GM19467 (cell line): ENCODE results near the gene PLXNB2.

ENCODE experiments used
- ATAC-seq: cut with Tn5 transposase; IDR thresholded peaks from one replicate; pipeline ENCODE4 v1.9.1; 2021; ENCODE audit warnings: mild to moderate bottlenecking, moderate library complexity; ENCODE audit not compliant: unreplicated experiment

PLXNB2 gene

GRCh38 chr22:50269573-50269969 is 37.9 kb downstream of the PLXNB2 start:
- no peak for ATAC-seq

DNA sequence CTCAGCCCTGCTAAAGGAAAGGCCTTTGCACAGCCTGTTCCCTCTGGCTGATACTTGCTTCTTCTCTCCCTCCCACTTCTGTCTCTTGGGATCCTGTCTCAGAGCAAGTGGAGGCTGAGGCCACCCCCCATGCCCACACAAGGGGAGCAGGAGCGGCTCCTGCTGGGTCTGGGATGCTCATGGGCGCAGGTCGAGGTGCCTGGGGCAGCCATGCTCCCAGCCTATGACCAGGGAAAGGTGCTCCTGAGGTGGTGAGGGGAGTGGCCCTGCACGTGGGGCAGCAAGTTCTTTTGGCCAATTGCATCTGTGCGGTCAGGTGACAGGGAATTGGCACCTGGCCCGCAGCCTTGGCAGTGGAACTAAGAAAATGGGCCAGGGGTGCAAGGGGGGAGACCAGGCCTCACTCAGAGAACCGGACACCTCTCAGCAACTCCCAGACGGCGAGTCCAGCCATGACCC is 38.8 kb downstream of the PLXNB2 start:
- ATAC-seq = no peak

GRCh38 chr22:50267591-50268390 is 39.7 kb downstream of the PLXNB2 start:
- ATAC-seq = no peak

DNA sequence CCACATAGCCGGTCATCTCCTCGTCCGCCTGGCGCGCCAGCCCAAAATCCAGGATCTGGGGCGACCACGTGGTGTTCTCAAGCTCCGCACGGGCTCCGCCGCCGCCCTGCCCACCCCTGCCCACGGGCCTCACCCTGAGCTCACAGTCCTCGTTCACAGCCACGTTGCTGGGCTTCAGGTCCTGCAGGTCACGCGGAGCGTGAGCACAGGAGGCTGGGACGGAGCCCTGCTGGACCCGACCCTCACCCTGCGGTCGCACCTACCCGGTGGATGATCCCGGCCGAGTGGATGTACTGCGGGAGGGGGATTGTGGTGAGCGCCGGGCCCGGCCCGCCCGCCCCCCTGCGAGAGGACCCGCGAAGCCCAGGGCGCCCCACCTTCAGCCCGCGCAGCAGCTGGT is 40.5 kb downstream of the PLXNB2 start:
- ATAC-seq = no peak

DNA sequence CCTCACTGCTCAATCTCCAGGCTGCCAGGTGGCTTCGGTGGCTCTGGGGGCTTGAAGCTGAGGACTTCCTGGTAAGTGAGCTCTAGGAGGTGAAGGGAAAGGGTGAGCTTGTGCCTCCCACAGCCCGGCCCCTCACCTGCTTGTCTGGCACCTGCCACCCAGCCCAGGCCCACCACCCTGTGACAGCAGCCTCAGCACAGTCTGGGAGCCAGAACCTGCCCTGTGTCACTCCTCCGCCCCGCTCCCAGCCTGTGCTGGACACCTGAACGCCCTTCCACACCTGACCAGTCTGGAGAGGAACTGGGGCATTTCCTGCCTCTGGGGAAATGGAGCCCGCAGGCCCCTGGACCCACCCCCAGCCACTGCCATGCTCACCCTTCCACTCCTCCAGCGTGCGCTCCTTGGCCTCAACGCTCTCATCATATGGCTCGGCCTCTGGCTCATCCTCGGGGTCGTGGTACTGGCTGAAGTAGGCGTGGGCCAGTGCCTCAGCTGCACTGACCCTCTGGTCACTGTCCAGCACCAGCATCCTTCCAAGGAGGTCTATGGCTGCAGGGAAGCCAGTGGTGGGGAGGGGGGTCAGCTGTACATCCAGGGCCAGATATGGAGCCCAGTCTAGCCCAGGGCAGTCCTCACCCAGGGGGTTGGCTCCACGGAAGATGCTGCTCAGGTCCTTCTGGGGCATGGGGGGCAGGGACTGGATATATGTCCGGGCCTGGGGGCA is 42.3 kb downstream of the PLXNB2 start:
- ATAC-seq = no peak

DNA sequence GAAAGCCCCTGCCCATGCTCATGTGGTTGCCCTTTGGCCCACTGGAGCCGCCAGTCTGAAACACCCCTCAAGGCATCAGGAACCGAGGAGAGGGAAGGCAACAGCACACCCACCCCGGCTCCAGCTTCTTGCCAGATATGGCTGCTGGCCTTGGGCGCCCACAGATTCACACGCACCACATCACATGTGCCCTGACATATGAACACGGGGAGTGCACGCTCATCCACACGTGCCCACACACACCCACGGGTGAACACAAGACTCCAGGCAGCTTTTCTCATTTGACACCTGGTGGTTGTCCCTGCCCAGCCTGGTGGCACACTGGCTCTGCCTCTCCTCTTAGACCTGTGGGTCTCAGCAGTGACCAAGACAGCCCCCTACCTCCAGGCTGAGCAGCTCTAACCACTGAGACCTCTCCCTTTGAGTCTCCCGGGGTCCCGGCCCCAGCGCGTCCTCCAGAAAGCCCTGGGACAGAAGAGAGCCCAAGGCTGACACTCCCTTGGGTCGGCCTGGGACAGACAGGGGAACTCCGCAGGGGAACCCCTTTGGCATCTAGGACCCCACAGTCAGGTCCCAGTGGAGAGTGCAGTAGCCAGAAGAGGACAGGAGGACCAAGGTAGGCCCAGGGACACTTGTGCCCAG is 43.2 kb downstream of the PLXNB2 start:
- ATAC-seq = no peak

DNA sequence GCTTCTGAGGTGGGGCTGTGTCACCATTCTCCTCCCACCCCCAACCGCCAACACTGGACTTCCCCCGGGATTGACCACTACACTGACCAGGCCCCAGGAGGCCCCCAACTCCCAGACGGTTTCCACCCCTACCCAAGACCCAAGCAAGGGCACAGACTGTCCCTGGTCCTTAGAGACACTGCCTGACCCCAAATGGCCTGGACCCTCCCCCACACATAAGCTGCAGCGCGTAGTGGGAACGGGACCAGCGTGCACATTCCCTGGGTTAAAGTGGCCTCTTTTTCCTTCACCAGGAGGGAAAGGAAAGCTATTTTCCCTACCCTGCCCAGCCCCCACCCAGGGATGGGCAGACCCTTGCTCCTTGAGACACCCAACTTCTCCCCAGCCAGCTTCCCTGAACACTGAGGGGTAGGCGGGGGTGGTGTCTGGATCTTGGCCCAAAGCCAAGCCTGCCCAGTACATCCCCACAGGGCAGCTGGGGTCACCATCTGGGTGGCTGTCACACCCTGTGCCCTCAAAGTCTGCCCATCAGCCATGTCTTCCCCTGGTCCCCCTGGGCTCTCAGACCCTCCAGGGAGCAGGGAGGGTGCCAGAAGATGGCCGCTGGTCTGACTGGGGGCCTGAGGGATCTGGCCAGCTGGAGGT is 44.4 kb downstream of the PLXNB2 start:
- no peak for ATAC-seq

DNA sequence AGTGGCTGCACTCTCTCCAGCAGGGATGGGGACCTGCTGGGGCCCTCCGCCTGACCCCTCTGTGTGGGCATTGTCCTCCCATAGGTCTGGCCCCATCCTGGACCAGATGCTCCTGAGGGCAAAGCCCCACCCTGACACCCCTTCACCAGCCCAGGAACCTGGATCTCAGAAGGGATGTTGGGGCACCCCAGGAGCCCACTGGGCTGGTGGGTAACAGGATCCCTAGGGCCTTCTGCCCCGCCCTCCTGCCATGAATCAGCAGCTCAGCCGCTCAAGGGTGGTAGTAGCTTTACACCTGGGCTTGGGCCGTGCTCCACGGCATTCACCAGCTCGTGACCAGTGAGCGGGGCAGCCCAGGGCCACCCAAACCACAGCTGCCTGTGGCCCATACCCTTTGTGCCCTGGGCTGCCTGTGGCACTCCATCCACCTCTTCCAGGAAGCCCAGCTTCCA is 45.0 kb downstream of the PLXNB2 start:
- ATAC-seq = no peak

GRCh38 chr22:50261615-50262459 is 45.6 kb downstream of the PLXNB2 start, which contains the start of gene MAPK12:
Gene MAPK12 (minus strand): TSS chr22:50261683. CDS start chr22:50261509, 174 bp downstream.
- no peak for ATAC-seq

- no peak for ATAC-seq
Observed at GRCh38 chr22:50260801-50261614, 46.4 kb downstream of the PLXNB2 start.

DNA sequence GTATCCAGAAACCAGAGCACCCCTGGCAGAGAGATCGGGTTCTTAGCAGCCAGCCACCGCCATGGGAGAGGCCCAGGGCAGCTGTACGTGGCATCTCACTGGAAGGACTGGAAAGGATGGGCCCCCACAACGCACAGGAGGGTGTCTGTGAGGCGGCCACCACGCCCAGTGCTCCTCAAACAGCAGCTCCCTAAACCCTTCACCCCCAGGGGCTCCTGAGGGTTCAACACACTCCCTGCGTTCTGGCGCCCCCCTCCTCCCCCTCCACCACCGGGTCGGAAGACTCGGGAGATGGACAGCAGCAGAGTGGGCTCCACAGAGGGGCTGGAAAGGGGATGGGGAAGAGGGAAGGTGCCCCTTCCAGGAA is 47.0 kb downstream of the PLXNB2 start:
- no peak for ATAC-seq

GRCh38 chr22:50259302-50259701 is 48.1 kb downstream of the PLXNB2 start:
- no peak for ATAC-seq

DNA sequence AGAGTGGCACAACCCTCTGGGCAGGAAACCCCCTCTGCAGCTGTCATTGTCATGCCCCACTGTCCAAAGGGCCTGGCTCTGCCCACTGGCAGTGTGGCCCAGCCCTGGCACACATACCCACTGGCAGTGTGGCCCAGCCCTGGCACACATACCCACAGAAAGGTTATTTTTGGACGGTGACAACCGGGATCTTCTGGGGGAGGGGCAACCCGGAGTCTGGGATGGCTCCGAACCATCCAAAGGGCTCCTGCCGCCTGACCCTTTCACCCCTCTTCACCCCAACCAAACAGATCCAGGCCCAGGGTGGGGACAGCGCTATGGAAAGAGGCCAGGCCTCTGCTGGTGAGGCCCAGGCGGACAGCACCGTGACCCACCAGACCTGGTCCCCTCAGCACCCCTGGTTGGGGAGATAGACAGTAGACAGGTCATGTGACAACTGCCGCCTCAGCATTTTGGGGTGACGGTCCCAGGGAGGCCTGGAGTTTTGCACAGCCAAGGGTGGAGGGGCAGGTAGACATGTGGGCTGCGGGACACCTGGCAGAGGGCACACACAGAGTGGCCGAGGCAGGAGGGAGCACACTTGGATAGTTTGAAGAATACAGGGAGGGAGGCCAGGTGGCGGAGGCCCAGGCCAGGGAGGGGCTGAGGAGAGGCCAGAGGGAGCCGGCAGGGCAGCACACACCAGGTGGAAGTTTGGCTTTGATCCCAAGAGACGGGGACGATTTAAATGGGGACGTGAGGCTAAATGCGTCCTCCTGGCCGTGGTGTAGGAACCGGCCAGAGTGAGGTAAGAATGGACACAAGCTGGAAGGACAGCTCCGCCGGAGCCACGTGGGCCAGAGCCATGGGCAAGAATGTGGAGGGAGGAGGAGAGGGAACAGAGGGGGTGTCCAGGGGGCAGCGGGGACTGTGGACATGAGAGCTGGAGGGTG is 48.8 kb downstream of the PLXNB2 start:
- no peak for ATAC-seq

DNA sequence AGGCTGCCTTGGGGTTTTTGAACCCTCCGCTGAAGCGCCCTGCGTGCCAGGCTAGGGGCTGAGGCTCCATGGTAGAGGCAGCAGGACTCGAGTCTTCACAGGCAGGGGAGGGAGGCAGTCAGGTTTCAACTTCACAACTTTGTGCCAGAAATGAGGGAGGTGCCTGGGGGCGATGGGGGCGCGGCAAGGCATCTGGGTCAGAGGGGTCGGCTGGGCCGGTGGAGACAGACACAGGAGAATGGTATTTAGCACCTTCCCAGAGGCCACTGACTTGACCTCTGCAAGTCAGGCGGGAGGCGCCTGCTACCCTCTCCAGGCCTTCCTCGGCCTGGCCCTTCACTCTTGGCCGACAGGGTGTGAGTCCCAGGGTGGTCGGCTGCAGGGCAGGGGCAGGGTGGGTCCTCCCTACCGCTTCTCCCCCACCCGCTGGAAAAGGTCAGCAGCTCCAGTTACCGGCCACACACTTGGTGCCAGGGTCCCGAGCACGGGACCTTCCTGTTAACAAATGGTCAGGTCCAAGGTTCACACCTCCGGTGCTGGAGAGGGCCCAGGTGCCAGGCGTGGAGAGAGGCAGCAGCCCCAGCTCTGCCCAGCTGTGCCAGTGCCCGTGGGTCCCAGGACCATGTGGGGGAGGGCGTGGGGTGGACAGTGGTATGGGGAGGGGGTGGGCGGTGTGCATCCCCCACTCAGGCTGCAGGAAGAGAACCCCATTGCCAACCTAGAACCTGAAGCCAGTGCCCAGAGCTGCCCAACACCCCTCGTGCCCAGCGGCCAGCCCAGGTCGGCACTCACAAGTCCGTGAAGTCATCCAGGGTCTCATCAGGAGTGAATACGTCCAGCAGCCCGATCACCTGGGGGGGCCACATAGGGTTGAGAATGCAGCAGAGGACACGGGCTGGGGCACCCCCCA is 49.7 kb downstream of the PLXNB2 start:
- no peak for ATAC-seq

DNA sequence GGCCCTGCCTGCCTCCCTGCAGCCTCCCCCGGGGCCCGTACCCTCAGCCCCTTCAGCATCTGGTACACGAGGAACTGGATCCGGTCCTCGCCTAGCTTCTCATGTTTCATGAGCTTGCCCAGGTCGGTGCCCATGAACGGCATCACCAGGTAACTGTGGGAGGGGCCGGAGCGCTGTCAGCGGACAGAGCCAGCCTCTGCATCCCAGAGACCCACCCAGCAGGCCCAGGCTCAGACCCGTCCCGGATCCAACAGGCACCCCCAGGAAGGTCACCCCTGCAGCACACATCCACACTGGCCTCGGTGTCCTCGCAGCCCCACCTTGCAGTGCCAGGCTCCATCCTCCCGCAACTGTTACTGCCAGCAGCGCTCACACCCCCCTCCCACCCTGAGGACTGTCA is 50.4 kb downstream of the PLXNB2 start:
- ATAC-seq = no peak

- no peak for ATAC-seq
Observed at GRCh38 chr22:50256258-50256862, 51.1 kb downstream of the PLXNB2 start.

- ATAC-seq = no peak
Observed at GRCh38 chr22:50255607-50256006, 51.8 kb downstream of the PLXNB2 start.
